ENCODE measurements around the gene PTPMT1.
"Not testable (repeated sequence)": the region's sequence is repeated elsewhere in the genome, so short reads cannot be mapped to it uniquely, and the experiment has no call there.

PTPMT1 gene

DNA sequence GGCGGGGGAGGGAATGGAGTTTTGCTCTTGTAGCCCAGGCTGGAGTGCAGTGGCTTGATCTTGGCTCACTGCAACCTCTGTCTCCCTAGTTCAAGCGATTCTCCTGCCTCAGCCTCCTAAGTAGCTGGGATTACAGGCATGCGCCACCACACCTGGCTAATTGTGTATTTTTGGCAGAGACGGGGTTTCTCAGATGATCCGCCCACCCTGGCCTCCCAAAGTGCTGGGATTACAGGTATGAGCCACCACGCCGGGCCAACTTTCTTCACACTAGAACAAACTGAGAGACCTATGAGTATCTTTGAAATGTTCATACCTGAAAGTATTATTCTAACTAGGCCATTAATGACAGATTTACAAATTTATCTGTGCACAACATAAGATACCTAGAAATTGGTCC is 19.1 kb upstream of the PTPMT1 start:
- not testable (repeated sequence) for DNase-seq (ENCODE audit: low spot score)

DNA sequence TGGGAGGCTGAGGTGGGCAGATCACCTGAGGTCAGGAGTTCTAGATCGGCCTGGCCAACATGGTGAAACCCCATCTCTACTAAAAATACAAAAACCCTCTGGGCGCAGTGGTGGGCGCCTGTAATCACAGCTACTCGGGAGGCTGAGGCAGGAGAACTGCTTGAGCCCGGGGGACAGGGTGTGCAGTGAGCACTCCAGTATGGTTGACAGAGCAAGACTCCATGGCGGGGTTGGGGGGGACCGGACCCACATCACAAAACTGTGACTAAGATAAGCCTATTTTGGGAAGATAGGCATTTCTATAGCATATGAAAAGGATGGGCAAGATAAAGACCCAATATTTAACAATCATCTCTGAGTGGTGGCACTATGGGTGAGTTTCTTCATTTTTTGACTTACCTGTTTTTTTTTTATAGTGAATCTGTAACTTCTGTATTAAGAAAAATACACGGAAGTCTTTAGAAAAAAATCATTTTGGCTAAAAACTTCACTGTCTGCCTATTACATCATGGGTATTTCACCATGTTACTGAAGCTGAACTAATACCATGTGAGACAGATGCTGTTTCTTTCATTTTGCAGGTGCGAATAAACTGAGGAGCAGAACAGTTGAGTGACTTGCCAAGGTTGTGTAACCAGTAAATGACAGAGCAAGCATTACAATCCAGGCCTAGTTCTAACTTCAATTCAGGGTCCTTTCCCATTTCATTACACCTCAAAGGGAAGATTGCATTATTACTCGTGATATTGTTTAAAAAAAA is 14.9 kb upstream of the PTPMT1 start:
- DNase-seq (ENCODE audit: low spot score): no peak

DNA sequence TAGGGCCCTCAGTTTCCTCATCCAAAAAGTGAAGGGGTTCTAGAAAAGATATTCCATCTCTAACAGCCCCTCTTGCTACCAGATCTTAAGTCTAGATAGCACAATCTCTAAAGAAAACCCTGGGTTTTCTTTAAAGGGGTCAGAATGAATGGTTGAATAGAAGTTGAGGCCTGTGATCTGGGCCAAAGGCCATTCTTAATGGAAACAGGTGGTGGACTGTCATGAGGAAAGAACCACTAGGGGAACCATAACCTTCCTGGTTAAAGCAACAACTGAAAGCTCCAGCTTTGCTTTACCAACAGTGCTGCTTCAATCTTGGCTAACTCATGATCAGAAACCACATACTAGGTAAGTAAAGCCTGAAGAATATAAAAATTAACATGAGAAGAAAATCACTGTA is 14.3 kb upstream of the PTPMT1 start:
- DNase-seq (ENCODE audit: low spot score): no peak

DNA sequence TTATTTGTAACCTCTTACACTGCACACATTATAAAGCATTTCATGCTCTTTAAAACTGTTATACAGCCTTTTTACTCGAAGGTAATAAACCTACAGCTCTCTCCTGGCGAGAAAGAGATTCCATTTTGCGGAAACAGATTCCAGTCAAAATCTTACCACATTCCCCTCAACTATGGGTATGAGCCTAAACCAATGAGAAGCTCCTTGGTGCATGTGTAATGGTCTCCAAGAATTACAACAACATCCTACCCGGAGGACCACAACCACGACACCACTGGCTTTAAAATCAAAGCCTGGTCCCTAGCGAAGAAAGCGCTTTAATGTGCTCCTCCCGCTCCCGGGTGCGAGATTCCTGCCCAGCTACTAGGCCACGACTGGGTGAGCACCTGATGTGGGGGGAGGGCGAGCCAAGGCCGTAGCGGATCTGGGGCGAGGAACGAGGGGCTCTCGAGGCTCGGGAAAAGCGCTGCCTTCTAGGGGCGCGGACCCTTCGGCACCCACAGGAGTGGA is 13.3 kb upstream of the PTPMT1 start:
- peak; percentile 55 for DNase-seq (ENCODE audit: low spot score)

DNA sequence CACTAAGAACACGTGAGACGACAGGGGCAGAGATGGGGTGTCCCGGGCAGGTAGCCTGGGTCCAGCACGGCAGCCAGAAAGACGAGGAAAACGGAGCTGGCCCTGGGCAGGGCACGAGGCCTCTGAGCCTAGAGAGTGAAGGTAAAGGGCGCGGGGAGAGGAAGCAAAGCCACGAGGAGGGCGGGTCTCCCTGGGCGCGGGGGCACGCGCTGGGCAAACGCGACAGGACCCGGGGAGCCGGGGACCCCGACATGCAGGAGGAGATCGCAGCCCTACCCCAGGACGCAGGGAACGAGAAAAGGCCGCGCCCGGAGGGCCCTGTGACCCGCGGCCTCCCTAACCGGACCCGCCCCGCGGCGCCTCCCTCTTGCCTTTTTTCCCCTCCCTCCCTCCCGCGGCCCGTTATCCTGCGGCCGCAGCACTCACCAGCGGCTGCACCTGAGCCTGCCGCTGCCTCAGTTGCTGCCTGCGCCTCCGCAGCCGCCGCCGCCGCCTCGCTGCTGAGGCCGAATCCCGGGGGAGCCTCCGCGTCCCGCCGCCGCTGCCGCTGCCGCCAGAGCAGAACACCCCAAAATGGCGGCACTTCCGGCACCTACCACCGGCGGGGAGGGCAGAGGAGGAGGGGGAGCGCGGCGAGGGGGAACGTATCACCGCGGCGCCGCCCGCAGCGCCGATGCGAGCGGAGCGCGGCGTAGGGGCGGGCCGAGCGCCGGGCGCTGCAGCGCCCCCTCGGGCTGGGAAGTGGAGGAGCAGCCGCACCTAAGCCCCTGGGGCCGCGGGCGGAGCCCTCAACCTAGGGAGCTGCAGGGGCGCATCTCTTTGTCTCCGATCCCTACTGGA is 12.6 kb upstream of the PTPMT1 start, which contains the start of gene CELF1:
TSS of gene CELF1 (minus strand) at position 567 of the 840 bp plus-strand sequence. CDS start 53,609 bp downstream, outside the sequence.
- DNase-seq (ENCODE audit: low spot score): peak; percentile 81

DNA sequence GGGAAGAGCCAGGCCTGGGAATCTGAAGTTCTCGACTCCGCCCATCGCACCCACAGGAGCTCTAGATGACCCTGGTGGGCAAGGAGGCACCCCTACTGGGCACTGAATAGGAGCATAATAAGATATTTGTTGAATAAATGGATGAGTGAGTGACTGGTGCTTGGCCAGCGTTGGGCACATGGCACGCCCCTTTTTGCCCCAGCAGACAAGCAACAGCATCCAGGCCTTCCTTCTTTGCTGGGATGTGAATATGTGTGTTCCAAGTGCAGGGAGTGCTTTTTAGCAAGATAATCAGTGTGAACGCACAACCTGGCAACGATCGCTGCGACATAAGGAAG is 12.0 kb upstream of the PTPMT1 start:
- no peak for DNase-seq (ENCODE audit: low spot score)

DNA sequence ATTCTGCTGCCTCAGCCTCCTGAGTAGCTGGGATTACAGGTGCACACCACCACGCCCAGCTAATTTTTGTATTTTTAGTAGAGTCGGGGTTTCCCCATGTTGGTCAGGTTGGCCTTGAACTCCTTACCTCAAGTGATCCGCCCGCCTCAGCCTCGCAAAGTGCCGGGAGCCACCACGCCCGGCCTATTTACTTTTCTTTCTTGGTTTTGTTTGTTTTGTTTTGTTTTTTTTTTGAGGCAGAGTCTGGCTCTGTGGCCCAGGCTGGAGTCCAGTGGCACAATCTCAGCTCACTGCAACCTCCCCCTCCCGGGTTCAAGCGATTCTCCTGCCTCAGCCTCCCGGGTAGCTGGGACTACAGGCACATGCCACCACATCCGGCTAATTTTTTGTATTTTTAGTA is 8.4 kb upstream of the PTPMT1 start:
- not testable (repeated sequence) for DNase-seq (ENCODE audit: low spot score)

DNA sequence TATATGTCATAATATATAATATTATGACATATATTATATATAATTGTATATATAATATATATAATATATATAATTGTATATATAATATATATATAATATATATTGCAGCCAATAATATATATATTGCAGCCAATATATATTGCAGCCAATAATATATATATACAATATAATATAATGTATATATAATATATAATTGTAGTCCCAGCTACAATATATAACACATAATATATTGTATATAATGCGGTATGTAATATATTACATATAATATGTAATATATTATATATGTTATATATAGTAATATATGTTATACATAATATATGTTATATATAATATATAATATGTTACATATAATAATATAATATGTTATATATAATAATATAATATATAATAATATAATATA is 6.7 kb upstream of the PTPMT1 start:
- DNase-seq (ENCODE audit: low spot score): no peak

DNA sequence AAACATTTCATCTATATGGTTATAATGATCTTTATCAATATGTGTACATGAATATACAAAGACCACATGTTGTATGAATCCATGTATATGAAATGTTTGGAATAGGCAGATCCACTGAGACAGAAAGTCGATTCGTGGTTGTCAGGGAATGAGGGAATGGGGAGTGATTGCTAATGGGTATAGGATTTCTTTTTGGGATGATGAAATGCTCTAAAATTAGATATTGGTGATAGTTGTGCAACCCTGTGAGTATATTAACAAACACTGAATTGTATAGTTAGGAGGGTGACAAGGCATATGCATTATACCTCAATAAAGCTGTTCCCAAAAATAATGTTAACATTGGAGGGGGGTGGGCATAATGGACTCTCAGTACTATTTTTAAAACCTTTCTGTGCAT is 5.0 kb upstream of the PTPMT1 start:
- no peak for DNase-seq (ENCODE audit: low spot score)

DNA sequence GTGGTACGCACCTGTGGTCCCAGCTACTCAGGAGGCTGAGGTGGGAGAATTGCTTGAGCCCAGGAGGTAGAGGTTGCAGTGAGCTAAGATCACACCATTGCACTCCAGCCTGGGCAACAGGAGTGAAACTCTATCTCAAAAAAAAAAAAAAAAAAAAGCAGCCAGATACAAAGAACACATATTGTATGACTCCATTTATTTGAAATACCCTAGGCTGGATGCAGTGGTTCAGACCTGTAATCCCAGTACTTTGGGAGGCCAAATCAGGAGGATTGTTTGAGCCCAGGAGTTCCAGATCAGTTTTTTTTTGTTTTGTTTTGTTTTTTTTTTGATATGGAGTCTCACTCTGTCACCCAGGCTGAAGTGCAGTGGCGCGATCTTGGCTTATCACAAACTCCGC is 3.0 kb upstream of the PTPMT1 start:
- not testable (repeated sequence) for DNase-seq (ENCODE audit: low spot score)

DNA sequence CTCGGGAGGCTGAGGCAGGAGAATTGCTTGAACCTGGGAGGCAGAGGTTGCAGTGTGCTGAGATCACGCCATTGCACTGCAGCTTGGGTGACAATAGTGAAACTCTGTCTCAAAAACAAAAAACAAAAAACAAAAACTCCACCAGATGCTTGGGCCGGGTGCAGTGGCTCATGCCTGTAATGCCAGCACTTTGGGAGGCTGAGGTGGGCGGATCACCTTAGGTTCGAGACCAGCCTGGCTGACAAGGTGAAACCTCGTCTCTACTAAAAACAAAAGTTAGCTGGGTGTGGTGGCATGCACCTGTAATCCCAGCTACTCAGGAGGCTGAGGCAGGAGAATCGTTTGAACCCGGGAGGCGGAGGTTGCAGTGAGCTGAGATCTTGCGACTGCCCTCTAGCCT is 1.0 kb upstream of the PTPMT1 start:
- not testable (repeated sequence) for DNase-seq (ENCODE audit: low spot score)

DNA sequence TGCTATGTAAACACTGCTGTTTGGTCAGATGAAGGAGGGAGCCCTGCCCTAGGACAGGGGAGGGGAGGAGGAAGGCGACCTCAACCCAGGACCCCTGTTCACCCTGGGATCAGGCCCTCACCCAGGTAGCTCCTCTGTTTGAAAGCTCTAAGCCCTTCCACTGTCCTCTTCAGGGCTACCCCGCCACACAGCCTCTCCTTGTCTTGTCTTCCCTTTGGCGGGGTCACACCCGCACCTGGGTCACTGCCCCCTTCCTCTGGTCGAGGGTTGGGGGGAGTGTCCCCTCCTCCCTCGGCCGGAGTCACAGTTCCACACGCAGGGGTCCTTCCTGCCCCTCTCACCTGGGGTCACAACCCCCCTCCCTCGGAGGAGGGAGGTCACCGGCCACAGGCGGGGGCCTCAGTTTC is 463 bp upstream of the PTPMT1 start:
- DNase-seq (ENCODE audit: low spot score): no peak

DNA sequence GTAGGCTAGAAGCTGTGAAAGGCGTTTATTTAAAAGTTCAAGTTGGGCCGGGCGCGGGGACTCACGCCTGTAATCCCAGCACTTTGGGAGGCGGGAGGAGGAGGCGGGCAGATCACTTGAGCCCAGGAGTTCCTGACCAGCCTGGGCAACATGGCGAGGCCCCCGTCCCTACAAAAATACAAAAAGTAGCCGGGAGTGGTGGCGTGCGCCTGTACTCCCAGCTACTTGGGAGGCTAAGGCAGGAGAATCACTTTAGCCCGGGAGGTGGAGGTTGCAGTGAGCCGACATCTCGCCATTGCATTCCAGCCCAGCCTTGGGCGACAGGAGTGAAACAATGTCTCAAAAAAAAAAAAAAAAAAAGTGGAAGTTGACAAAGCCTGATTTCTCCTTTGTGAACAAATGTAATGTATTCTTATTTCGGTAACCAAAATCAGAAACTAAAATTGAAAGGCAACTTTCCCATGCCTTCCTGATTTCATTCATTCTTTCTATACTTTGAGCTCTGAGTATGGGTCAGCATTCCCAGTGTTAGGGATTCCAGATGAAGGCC is 825 bp downstream of the PTPMT1 start:
- no peak for DNase-seq (ENCODE audit: low spot score)

DNA sequence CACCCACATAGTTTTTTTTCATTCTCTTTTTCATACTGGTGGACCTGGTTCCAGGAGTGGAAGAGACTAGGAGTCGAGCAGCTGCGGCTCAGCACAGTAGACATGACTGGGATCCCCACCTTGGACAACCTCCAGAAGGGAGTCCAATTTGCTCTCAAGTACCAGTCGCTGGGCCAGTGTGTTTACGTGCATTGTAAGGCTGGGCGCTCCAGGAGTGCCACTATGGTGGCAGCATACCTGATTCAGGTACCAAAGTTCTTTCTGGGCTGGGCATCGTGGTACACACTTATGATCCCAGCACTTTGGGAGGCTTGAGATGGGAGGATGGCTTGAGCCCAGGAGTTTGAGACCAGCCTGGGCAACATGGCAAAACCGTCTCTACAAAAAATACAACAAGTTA is 4.2 kb downstream of the PTPMT1 start:
- DNase-seq (ENCODE audit: low spot score): no peak

DNA sequence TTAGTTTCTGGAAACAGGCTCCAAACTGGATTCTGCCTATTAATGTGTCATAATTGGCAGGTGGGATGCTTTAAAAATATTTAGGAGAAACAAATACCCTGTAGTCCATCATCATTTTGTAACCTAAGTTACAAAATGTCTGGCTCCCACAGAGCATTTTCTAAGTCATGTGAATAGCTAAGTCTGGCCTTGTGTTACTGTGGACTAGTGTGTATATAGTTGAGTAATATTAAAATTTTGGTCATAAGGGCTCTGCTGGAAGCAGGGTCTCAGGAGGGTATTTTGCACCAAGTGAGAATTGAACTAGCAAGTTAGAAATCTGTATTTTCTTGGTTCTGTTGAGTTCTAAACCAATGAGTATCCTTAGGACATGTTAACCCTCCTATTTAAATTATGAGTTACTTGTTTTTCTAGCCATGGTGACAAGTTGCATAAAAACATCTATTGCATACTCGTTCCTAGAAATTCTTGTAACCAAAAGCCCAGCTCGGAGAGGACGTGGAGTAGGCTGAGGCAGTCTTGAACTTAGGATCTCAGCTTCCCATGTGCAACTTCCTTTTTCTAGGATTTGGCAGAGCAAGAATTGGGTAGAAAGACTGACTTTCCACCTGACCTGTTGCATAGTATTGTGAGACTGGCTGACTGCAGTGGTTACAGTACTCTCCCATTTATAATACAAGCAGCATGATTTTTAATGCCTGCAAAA is 5.4 kb downstream of the PTPMT1 start:
- DNase-seq (ENCODE audit: low spot score): no peak

DNA sequence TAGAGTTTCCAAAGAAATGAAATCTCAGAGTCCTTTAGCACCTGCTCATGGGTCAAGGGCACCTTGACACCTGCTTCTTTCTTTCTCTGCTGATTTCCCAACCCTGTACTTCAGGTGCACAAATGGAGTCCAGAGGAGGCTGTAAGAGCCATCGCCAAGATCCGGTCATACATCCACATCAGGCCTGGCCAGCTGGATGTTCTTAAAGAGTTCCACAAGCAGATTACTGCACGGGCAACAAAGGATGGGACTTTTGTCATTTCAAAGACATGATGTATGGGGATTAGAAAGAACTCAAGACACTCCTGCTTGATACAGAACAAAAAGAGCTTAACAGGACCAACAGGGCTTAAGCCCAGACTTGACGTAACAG is 5.9 kb downstream of the PTPMT1 start:
- DNase-seq (ENCODE audit: low spot score): no peak

DNA sequence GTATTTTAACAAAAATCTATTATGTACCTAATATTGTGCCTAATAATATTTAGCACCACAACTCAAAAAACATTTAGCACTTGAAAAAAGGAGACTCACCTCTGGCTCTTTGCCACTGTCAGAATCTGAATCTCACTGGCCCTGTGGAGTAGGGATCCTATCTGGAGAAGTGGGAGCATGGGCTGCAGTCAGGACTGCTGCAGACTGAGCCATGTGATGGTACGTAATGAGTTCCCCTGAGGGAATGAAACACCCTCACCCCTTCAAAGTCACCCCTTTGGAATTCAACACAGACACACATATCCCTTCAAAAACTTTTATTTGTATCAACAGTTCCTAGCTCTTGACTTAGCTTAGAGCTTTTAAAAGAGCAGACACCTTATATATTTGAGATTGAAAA is 6.5 kb downstream of the PTPMT1 start:
- peak; percentile 82 for DNase-seq (ENCODE audit: low spot score)

DNA sequence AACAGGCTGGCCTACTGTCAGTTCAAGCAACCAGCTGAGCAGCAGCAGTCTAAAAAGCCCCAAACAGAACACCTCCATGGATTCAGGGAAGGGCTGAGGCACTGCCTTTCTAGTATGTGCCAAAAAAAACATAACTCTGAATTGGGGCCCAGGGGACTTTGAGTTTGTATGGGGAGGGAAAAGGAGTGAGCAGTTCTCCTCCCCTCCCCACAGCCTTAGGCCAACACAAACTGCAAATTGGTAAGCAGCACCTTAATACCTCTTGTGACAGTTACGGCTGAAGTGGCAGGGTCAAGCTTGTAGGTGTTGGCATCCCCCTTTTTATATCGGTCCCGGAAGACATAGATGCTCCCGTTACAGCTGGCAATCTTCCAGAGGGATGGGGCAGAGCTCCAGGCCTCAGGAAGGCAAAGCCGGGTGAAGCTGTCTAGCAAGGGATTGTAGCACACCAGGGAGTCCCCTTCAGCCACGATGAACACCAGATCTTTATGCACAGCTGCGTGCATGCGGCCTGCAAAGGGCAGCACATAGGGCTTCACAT is 7.4 kb downstream of the PTPMT1 start:
- no peak for DNase-seq (ENCODE audit: low spot score)

DNA sequence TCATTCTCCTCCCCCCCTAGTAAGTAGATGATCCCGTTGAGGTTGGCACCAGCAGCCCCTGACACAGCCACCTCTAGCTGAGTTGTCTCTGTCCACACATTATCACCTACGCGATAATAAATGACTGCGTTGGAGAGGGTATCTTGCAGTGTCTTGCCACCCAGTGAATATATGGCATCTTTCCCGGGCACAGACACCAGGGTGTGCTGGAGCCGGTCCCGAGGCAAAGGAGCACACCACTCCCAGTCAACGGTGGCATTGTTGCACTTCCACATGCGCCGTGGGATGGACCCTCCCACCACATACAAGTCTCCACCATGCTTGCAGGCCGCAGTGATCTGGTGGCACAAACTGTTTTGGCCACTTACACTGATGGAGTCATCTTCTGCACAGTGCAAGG is 7.9 kb downstream of the PTPMT1 start:
- DNase-seq (ENCODE audit: low spot score): no peak

DNA sequence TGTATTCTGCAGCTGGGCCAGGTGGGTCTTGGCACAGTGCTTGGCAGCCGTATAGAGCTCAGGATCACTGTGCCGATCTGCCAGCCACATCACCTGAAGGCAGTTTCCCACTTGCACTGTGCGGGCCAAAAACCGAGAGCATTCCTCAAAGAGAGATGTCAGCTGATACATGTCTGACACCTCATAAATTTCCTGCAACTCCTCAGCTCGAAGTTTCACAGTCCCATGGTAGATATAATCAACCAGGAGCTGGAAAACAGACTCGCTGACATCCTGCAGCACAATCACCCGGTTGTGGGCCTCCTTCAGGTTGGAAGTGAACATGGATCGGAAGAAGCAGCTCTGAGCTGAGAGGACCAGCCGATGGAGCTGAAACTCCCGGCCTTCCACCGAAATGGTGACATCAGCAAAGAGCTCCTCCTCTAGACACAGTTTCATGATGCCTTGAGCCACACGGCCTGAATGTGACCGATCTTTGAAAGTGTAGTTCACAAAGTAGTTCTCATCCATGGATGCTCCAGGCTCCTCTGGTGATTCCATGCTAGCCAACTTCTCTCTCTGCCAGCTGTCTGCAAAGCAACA is 12.2 kb downstream of the PTPMT1 start:
- DNase-seq (ENCODE audit: low spot score): no peak
